ENCODE measurements around the gene ZSCAN22. TPM values are rescaled to one million over a fixed set of nuclear protein-coding genes. Genes with fewer than 3 reads are reported as not detected.
"Not testable (repeated sequence)": the region's sequence is repeated elsewhere in the genome, so short reads cannot be mapped to it uniquely, and the experiment has no call there.

ZSCAN22 gene
- total RNA-seq, 4 donors from 2014 or later, result 2.5 to 4.6 (median 4.0) TPM

- peaks cover 0 to 41% (median 0%) of the 10 kb centered on the region in 3 donors for H3K36me3 ChIP-seq
- H3K9me3 ChIP-seq, result no peaks in the 10 kb centered on the region
- DNase-seq, result no peak
- no peak overlapping the region for H3K4me3 ChIP-seq
- no peak overlapping the region for H3K27ac ChIP-seq
- H3K27me3 ChIP-seq, result no peaks in the 10 kb centered on the region
- no peaks in the 10 kb centered on the region for H3K4me1 ChIP-seq
- no peak for TF ChIP-seq POLR2A (IDR thresholded peaks at IDR 0.05)
These were observed 10.0 kb downstream of the ZSCAN22 start for GRCh38 chr19:58336820-58337219.

- TF ChIP-seq, protein P1, sequence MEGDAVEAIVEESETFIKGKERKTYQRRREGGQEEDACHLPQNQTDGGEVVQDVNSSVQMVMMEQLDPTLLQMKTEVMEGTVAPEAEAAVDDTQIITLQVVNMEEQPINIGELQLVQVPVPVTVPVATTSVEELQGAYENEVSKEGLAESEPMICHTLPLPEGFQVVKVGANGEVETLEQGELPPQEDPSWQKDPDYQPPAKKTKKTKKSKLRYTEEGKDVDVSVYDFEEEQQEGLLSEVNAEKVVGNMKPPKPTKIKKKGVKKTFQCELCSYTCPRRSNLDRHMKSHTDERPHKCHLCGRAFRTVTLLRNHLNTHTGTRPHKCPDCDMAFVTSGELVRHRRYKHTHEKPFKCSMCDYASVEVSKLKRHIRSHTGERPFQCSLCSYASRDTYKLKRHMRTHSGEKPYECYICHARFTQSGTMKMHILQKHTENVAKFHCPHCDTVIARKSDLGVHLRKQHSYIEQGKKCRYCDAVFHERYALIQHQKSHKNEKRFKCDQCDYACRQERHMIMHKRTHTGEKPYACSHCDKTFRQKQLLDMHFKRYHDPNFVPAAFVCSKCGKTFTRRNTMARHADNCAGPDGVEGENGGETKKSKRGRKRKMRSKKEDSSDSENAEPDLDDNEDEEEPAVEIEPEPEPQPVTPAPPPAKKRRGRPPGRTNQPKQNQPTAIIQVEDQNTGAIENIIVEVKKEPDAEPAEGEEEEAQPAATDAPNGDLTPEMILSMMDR (IDR thresholded peaks at IDR 0.05), result no peak
- TF ChIP-seq POLR2A (IDR thresholded peaks at IDR 0.05), result no peak
- Histone ChIP-seq H3K4me1 (no peaks in the 10 kb centered on the region), H3K36me3 (peaks cover 0 to 41% (median 0%) of the 10 kb centered on the region in 3 donors), H3K9me3 (no peaks in the 10 kb centered on the region), H3K27me3 (no peaks in the 10 kb centered on the region), H3K4me3 (no peak overlapping the region), H3K27ac (no peak overlapping the region)
- no peak for DNase-seq
These were observed 11.5 kb downstream of the ZSCAN22 start for GRCh38 chr19:58338336-58338735.

DNA sequence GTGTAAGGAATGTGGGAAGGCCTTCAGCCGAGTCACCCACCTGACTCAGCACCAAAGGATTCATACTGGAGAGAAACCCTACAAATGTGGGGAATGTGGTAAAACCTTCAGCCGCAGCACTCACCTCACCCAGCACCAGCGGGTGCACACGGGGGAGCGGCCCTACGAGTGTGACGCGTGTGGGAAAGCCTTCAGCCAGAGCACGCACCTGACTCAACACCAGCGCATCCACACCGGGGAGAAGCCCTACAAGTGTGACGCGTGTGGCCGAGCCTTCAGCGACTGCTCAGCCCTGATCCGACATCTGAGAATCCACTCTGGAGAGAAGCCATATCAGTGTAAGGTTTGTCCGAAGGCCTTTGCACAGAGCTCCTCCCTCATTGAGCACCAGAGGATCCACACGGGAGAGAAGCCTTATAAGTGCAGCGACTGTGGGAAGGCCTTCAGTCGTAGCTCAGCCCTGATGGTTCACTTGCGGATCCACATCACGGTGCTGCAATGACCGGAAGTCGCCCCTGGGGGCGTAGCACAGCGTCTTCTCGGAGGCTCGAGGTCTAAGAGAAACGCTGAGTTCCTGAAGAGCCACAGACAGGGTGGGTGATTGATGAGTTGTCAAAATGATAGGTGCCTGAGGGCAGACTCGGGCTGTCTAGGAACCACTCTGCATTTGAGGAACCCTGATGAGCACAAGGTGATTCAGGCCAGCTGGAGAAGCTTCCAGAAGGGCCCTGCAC lies 12.2 kb downstream of the ZSCAN22 start:
- H3K4me1 ChIP-seq, result no peaks in the 10 kb centered on the region
- H3K27me3 ChIP-seq, result no peaks in the 10 kb centered on the region
- H3K9me3 ChIP-seq, result no peaks in the 10 kb centered on the region
- DNase-seq, result no peak
- H3K27ac ChIP-seq, result no peak overlapping the region
- H3K4me3 ChIP-seq, result no peak overlapping the region
- H3K36me3 ChIP-seq, result peaks cover 0 to 41% (median 0%) of the 10 kb centered on the region in 3 donors
- TF ChIP-seq, protein P1 (IDR thresholded peaks at IDR 0.05), result no peak
- TF ChIP-seq POLR2A (IDR thresholded peaks at IDR 0.05), result no peak

- H3K27me3 ChIP-seq, result no peaks in the 10 kb centered on the region
- H3K4me3 ChIP-seq, result no peak overlapping the region
- no peaks in the 10 kb centered on the region for H3K36me3 ChIP-seq
- H3K4me1 ChIP-seq, result peaks cover 0 to 8% (median 2%) of the 10 kb centered on the region in 4 donors
- DNase-seq, result no peak
- no peaks in the 10 kb centered on the region for H3K9me3 ChIP-seq
- no peak overlapping the region for H3K27ac ChIP-seq
- no peak for TF ChIP-seq POLR2A (IDR thresholded peaks at IDR 0.05)
- TF ChIP-seq, protein P1 (IDR thresholded peaks at IDR 0.05), result no peak
These were observed 18.8 kb downstream of the ZSCAN22 start for GRCh38 chr19:58345558-58345957.

DNA sequence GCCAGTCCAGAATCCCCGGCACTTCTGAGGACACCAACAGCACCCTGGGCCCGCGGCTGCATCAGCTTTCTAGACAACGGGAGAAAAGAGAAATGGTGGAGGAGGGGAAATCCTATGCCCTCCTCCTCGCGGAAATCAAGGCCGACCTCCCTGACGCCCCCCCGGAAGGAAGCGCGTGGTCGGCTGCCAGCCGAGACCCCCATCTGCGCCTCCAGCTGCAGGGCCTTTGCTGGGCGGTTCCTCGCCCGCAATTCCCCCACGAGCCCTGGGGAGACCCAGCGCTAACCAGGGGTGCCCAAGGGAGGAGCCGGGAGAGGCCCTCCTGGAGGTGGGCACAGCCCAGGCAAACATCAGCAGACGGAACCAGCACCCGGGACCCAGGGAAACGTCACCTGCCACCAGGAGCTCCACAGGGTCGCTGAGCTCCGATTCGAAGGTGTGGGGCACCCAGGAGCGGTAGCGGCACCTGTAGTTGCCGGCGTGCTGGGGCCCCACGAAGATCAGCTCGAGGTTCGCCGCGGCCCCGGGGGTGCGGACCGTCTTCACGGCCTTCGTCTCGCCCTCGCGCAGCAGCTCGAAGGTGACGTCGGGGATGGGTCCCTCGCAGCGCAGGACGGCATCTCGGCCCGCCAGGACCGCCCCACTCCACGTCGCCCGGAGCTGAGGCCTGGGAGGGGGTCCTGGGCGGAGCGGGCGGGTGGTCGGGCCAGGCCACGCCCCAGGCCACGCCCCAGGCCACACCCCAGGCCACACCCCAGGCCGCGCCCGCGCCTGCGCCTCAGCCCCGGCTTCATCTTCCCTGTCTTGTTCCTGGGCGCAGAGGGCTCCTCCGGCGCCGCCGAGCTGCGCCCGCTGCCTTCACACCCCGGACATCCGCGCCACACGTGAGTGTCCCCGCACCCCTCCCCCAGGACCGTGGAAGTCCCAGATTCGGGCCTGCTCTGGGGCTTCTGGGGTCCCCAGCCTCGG lies 20.5 kb downstream of the ZSCAN22 start:
- Histone ChIP-seq H3K4me3 (peak overlapping the region; percentile 56 to 71 (median 64)), H3K4me1 (peaks cover 0 to 11% (median 2%) of the 10 kb centered on the region in 4 donors), H3K36me3 (no peaks in the 10 kb centered on the region), H3K27me3 (no peaks in the 10 kb centered on the region), H3K27ac (peak overlapping the region; percentile 75 to 84 (median 77)), H3K9me3 (no peaks in the 10 kb centered on the region)
- TF ChIP-seq POLR2A (IDR thresholded peaks at IDR 0.05), result no peak
- TF ChIP-seq, protein P1 (IDR thresholded peaks at IDR 0.05), result no peak
- DNase-seq, result peak; percentile 66 to 88 (median 79)

GRCh38 chr19:58348080-58348479 lies 21.3 kb downstream of the ZSCAN22 start:
- Histone ChIP-seq H3K4me1 (peaks cover 0 to 11% (median 2%) of the 10 kb centered on the region in 4 donors), H3K27ac (peak overlapping the region; percentile 20 to 84 (median 77)), H3K4me3 (peak overlapping the region; percentile 56 to 71 (median 64))
- H3K27me3 ChIP-seq, H3K9me3 ChIP-seq, H3K36me3 ChIP-seq, DNase-seq: not testable (repeated sequence)

Data from Peyer's patch (tissue), 4 donors.